Naive thymus-derived CD8-positive, alpha-beta T cell (primary cell): ENCODE results near the gene PCDHA6. TPM values are rescaled to one million over a fixed set of nuclear protein-coding genes. Genes with fewer than 3 reads are reported as not detected.
"Not testable (repeated sequence)": the region's sequence is repeated elsewhere in the genome, so short reads cannot be mapped to it uniquely, and the experiment has no call there.

Experiments used
- ATAC-seq, 2 donors: fragments of 150-1000 bp; cut with Tn5 transposase in 1 of 2; sonication (Bioruptor Pico), chemical (Tn5 transposase) in 1 of 2; 1 replicate in 1 of 2; 2 replicates in 1 of 2; pipeline ENCODE4 v1.10.0; 2021; ENCODE audit warnings: mild to moderate bottlenecking in 2 of 2, moderate library complexity in 2 of 2
- POLR2A ChIA-PET: fragments of 350-600 bp; sonication (Branson Sonifier 250); formaldehyde crosslinking; loops from one replicate; lab custom pipeline; 2021; ENCODE audit warnings: antibody characterized with exemption; lab: Charles Lee
- DNase-seq, 10 donors: peaks; one replicate each; pipeline versions ENCODE4 v3.0.0 to v3.0.0-alpha.2; 2020 to 2022
- H3K27ac Mint-ChIP-seq, 10 donors: one replicate each; pipeline ENCODE4 v1.8.0; 2020 to 2022; ENCODE audit warnings: mild to moderate bottlenecking in 10 of 10, mixed read lengths in 10 of 10, moderate library complexity in 4 of 10, inconsistent platforms in 1 of 10
- H3K27me3 Mint-ChIP-seq, 5 donors: one replicate each; pipeline ENCODE4 v1.8.0; 2021 to 2022; ENCODE audit warnings: mixed read lengths in 5 of 5
- H3K36me3 Mint-ChIP-seq, 3 donors: one replicate each; pipeline ENCODE4 v1.8.0; 2020 to 2022; ENCODE audit warnings: mixed read lengths in 3 of 3, mild to moderate bottlenecking in 2 of 3, inconsistent platforms in 1 of 3
- H3K4me1 Mint-ChIP-seq, 4 donors: one replicate each; pipeline ENCODE4 v1.8.0; 2021 to 2022; ENCODE audit warnings: mixed read lengths in 4 of 4
- H3K4me3 Mint-ChIP-seq, 10 donors: one replicate each; pipeline ENCODE4 v1.8.0; 2020 to 2022; ENCODE audit warnings: mild to moderate bottlenecking in 10 of 10, mixed read lengths in 10 of 10, moderate library complexity in 6 of 10, inconsistent platforms in 1 of 10
- H3K9me3 Mint-ChIP-seq, 9 donors: one replicate each; pipeline ENCODE4 v1.8.0; 2020 to 2022; ENCODE audit warnings: mixed read lengths in 9 of 9, mild to moderate bottlenecking in 3 of 9, inconsistent platforms in 1 of 9, moderate library complexity in 1 of 9
- polyA plus RNA-seq, 3 donors: library from polyadenylated mRNA; unstranded; fragments of 300-500 nt; fragmentation: Illumina TruSeq; gene quantifications; one replicate each; pipeline ENCODE4 v1.2.3, GENCODE V29; 2021
- total RNA-seq, 8 experiments: library from RNA in 2 of 8; stranded (reverse) in 2 of 8; gene quantifications; one replicate each; pipeline ENCODE4 v1.2.3 and lab custom pipeline; 2021 to 2026

PCDHA6 gene
- total and polyA plus RNA-seq, 5 experiments from 2014 or later: not detected

- DNase-seq, H3K4me3 Mint-ChIP-seq, H3K4me1 Mint-ChIP-seq, H3K27ac Mint-ChIP-seq, ATAC-seq, POLR2A ChIA-PET: not testable (repeated sequence)
- Mint-ChIP-seq H3K27me3 (peaks cover 38 to 70% (median 51%) of the 10 kb centered on the region in 5 donors), H3K36me3 (peaks cover 21 to 60% (median 28%) of the 10 kb centered on the region in 3 donors), H3K9me3 (peaks cover 16 to 78% (median 35%) of the 10 kb centered on the region in 9 donors)
These were observed 2.0 kb downstream of the PCDHA6 start for GRCh38 chr5:140829511-140830501.

- POLR2A ChIA-PET: no interaction called here
- H3K9me3 Mint-ChIP-seq: peaks cover 0 to 59% (median 25%) of the 10 kb centered on the region in 9 donors
- H3K4me1 Mint-ChIP-seq: no peaks in the 10 kb centered on the region
- ATAC-seq (no peak), DNase-seq (no peak)
- H3K27ac Mint-ChIP-seq: no peak within 1 kb of the TSS
- H3K4me3 Mint-ChIP-seq: no peak within 1 kb of the TSS
- peaks cover 23 to 61% (median 35%) of the 10 kb centered on the region in 5 donors for H3K27me3 Mint-ChIP-seq
- H3K36me3 Mint-ChIP-seq: peaks cover 16 to 27% (median 17%) of the 10 kb centered on the region in 3 donors
These were observed 6.2 kb downstream of the PCDHA6 start, which contains the start of gene PCDHA7 for GRCh38 chr5:140833993-140834392. Gene PCDHA7 (plus strand): TSS chr5:140834269. CDS start chr5:140834384, 115 bp downstream.

GRCh38 chr5:140834439-140835008 is 6.8 kb downstream of the PCDHA6 start:
- H3K4me1 Mint-ChIP-seq, H3K4me3 Mint-ChIP-seq, POLR2A ChIA-PET, DNase-seq, ATAC-seq, H3K27ac Mint-ChIP-seq: not testable (repeated sequence)
- peaks cover 16 to 27% (median 17%) of the 10 kb centered on the region in 3 donors for H3K36me3 Mint-ChIP-seq
- H3K27me3 Mint-ChIP-seq: peaks cover 25 to 65% (median 38%) of the 10 kb centered on the region in 5 donors
- peaks cover 0 to 60% (median 23%) of the 10 kb centered on the region in 9 donors for H3K9me3 Mint-ChIP-seq

GRCh38 chr5:140835622-140836510 is 8.1 kb downstream of the PCDHA6 start:
- no peak for ATAC-seq
- H3K27me3 Mint-ChIP-seq: peaks cover 31 to 72% (median 44%) of the 10 kb centered on the region in 5 donors

GRCh38 chr5:140840978-140841962 is 13.5 kb downstream of the PCDHA6 start, which contains the start of gene PCDHA8:
Gene PCDHA8 (plus strand): TSS chr5:140841187. CDS start chr5:140841322, 135 bp downstream.
- peaks cover 10 to 22% (median 10%) of the 10 kb centered on the region in 3 donors for H3K36me3 Mint-ChIP-seq
- DNase-seq (no peak), ATAC-seq (no peak)
- H3K27ac Mint-ChIP-seq: peak within 1 kb of the TSS in 1 of 10 donors; percentile 53
- peak within 1 kb of the TSS in 1 of 10 donors; percentile 2 for H3K4me3 Mint-ChIP-seq
- peaks cover 0 to 49% (median 18%) of the 10 kb centered on the region in 9 donors for H3K9me3 Mint-ChIP-seq
- no peaks in the 10 kb centered on the region for H3K4me1 Mint-ChIP-seq
- H3K27me3 Mint-ChIP-seq: peaks cover 13 to 38% (median 24%) of the 10 kb centered on the region in 5 donors
- POLR2A ChIA-PET: no interaction called here

More at GRCh38 chr5:140835622-140836510, 8.1 kb downstream of the PCDHA6 start:
- Mint-ChIP-seq H3K27ac (no peak overlapping the region), H3K4me1 (no peaks in the 10 kb centered on the region), H3K9me3 (peaks cover 0 to 67% (median 31%) of the 10 kb centered on the region in 9 donors), H3K36me3 (peaks cover 17 to 31% (median 23%) of the 10 kb centered on the region in 3 donors), H3K4me3 (no peak overlapping the region)
- no peak for DNase-seq
- POLR2A ChIA-PET: no interaction called here

GRCh38 chr5:140842798-140843733 is 15.3 kb downstream of the PCDHA6 start:
- DNase-seq (no peak), ATAC-seq (no peak)
- no peak overlapping the region for H3K4me3 Mint-ChIP-seq
- no peak overlapping the region for H3K27ac Mint-ChIP-seq
- H3K4me1 Mint-ChIP-seq: no peaks in the 10 kb centered on the region
- POLR2A ChIA-PET: no interaction called here
- H3K36me3 Mint-ChIP-seq: peaks cover 7 to 28% (median 19%) of the 10 kb centered on the region in 3 donors
- H3K27me3 Mint-ChIP-seq: peaks cover 23 to 42% (median 27%) of the 10 kb centered on the region in 5 donors
- H3K9me3 Mint-ChIP-seq: peaks cover 0 to 48% (median 27%) of the 10 kb centered on the region in 9 donors

GRCh38 chr5:140848139-140849102 is 20.7 kb downstream of the PCDHA6 start, which contains the start of gene PCDHA9:
Gene PCDHA9 (plus strand): TSS chr5:140848382. CDS start chr5:140848496, 114 bp downstream.
- H3K4me1 Mint-ChIP-seq, ATAC-seq, H3K4me3 Mint-ChIP-seq, DNase-seq, POLR2A ChIA-PET, H3K27ac Mint-ChIP-seq: not testable (repeated sequence)
- peaks cover 3 to 19% (median 9%) of the 10 kb centered on the region in 3 donors for H3K36me3 Mint-ChIP-seq
- H3K27me3 Mint-ChIP-seq: peaks cover 7 to 37% (median 26%) of the 10 kb centered on the region in 5 donors
- peaks cover 0 to 45% (median 14%) of the 10 kb centered on the region in 9 donors for H3K9me3 Mint-ChIP-seq

- ATAC-seq, POLR2A ChIA-PET: not testable (repeated sequence)
- H3K9me3 Mint-ChIP-seq: peaks cover 0 to 44% (median 13%) of the 10 kb centered on the region in 9 donors
These were observed 22.3 kb downstream of the PCDHA6 start for GRCh38 chr5:140849831-140850634.

More at GRCh38 chr5:140849831-140850634, 22.3 kb downstream of the PCDHA6 start:
- H3K27ac Mint-ChIP-seq: peak overlapping the region in 1 of 10 donors; percentile 34
- peaks cover 7 to 39% (median 28%) of the 10 kb centered on the region in 5 donors for H3K27me3 Mint-ChIP-seq
- not testable (repeated sequence) for H3K4me1 Mint-ChIP-seq, H3K4me3 Mint-ChIP-seq, DNase-seq
- peaks cover 5 to 21% (median 6%) of the 10 kb centered on the region in 3 donors for H3K36me3 Mint-ChIP-seq
